CD4-positive, alpha-beta T cell treated with Interleukin-10 for 1 hour (primary cell): ENCODE measurements around the gene TBC1D16.
A peak's percentile ranks its signal among the peaks of the same experiment; 100 is the strongest.

Source experiments
- DNase-seq: peaks from one replicate; pipeline ENCODE4 v3.0.0-alpha.2; 2020

Gene TBC1D16

DNA sequence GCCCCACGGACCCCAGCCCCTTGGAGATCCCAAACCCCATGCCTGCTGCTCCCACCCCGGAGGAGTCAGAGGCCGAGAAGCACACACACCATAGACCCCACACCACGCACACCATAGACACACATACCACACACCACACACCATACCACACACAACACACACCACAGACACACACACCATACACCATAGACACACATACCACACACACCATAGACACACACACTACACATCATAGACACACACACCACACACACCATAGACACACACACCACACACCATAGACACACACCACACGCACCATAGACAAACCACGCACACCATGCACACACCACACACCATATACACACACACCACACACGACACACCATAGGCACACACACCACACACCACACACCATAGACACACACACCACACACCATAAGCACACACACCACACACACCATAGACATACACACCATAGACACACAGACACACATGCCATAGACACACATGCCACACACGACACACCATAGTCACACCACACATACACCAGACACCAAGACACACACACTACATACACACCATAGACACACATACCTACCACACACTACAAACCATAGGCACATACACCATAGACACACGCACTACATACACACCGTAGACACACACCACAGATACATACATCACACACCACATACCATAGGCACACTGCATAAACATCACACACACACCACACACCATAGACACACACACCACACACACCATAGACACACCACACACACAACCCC lies 11.3 kb downstream of the TBC1D16 start:
- DNase-seq = no peak

GRCh38 chr17:80023481-80024205 lies 12.0 kb downstream of the TBC1D16 start:
- no peak for DNase-seq

- no peak for DNase-seq
These were observed 14.1 kb downstream of the TBC1D16 start for GRCh38 chr17:80021600-80021999.

DNA sequence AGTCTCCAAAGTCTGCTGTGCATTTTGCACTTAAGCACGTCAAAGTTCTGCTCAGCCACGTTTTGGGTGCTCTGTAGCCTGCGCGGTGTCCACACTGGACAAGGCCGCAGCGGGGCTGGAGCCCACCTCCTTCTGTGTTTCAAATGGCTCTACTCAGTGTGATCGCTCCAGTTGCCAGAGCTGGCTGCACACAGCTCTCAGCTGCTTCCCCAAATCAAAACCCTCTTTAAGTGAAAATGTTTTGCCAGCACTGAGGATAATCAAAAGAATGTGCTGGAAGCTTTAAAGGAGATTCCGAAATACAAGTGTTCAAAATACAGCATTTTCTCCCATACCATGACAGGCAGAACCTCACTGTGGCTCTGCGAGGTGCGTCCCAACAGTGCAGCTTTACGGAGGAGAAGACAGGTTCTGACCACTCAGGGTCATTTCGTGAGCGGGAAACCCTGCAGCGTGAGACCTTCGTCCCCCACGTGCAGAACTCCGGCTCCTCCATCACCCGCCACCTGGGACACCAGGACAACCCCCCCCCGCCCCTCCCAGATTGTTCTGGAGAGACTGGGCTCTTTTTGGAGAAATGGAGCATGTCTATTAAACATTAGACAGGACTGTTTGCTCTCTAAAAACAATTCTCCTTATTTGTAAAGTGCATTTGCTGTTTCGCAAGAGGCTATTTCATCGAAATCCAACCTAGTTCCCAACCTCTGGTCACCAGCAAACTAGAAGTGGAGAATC lies 16.6 kb downstream of the TBC1D16 start:
- DNase-seq = no peak

GRCh38 chr17:80017226-80018010 lies 18.3 kb downstream of the TBC1D16 start:
- no peak for DNase-seq

DNA sequence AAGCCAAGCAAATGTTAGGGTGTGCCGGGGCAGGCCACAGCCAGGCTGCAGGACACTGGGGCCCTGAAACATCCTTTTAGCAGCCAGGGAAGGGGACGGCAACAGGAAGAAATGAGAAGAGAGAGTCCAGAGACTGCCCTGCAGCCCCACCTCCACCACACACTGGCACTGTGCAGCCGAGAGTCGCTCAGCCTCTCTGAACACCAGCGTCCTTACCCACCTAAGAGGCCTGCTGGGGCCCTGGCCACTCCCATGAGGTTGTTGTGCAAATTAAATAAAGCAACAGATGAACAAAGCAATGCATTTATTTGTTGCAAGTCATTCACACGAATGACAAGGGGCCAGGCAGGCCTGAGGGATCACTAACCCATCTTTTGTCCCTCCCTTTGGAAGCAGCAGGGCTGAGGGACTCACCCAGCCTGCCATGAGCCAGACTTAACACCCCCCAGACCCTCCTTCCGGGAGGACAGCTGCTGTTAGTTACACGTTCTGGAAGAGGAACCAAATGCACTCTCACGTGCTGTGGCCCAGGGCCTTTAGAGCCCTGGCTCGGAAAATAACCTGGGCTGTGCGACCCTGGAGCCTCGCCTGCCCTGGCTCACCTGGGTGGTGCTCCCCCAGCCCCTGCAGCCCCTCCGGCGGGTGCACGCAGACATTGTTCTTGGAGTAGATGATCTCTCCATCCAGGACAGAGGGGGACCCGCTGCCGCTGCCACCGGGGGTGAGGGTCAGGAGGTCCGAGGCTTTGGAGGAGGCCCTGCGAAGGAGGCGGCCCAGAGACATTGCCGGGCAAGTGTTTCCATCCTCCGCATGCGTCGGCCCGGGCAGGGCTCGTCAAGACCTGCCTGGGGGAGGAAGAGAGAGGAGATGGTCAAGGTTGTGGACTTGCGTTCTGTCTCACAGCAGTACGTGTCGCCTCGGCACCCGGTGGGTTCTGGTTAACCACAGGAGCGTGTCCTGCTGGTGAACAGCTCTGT lies 22.6 kb downstream of the TBC1D16 start:
- DNase-seq = no peak

- no peak for DNase-seq
These were observed 23.6 kb downstream of the TBC1D16 start for GRCh38 chr17:80011989-80012555.

- DNase-seq = no peak
These were observed 25.3 kb downstream of the TBC1D16 start for GRCh38 chr17:80010283-80010858.

DNA sequence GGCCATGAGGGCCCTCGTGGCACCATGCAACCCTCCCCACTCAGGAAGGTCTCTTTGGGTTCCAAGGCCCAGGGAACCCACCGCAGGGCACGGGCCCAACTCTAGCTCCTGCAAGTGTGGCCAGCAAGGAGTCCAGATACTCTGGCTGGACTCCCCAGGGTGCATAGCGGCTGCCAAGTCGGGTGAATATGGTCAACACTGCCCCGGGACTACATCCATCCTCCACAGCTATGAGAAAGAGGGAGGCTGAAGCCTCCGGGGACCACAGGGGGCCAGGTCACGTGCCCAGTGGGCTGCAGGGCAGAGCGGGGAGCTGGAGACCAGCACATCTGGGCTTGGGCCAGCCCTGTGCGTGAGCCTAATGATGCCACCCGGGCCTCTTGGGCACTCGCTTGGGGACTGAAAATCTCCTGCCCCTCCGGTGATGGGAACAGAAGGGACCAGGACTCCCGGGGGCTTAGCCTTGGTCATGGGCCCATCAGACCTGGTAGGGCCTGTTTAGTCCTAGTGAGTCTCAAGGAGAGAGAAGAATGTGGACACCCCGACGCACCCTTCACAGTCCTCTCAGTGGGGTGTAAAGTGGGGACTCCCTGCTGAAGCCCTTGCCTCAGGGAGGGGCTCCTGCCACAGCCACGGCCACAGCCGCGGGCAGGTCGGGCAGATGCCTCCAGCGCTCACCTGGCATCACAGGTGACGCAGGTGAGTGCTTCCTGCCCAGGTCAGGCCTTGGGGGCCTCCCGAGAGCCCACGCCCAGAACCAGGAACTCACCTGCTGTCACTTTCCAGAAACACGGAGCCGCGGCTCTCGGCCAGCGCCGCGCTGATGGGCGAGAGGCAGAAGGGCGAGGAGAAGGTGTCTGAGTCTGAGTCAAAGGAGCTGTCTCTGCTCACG lies 26.0 kb downstream of the TBC1D16 start:
- no peak for DNase-seq

DNA sequence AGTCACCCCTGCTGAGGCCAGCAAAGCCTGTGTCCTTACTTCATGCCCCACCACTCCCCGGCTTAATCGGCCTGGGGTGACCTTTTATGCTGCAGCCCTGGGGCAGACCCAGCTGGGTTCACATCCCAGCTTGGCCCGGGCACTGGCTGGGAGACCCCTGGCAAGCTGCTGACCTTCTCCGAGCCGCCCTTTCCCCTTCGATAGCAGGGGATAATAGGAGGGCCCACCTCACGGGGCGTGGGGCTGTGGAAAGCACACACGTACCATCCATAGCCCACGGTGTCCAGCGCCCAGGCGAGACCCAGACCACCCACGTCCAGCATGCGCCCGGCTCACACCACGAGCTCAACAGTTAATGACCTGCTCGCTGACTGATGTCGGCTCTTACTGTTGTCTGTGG lies 26.8 kb downstream of the TBC1D16 start:
- DNase-seq = no peak

DNA sequence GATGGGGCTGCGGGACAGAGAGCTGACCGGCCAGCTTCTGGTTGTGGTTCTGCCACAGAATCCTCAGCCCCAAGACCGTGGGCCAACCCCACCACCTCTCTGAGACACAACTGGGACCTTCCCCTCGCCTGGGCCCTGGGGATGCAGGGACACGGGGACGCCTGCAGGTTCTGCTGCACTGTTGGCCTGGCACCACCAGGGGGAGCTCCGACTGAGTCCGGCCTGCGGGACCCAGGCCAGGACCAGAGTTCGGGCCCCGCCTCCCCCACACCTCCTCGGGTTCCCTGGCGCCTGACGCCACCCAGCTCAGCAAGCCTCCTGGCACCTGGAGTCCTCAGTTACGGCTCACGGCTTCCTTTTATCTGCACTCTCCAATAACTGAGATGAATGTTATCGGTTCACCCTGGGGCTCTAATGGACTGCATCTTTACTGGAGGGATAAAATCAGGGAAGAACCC lies 27.3 kb downstream of the TBC1D16 start:
- peak; percentile 78 for DNase-seq

- no peak for DNase-seq
These were observed 27.7 kb downstream of the TBC1D16 start for GRCh38 chr17:80007939-80008338.

DNA sequence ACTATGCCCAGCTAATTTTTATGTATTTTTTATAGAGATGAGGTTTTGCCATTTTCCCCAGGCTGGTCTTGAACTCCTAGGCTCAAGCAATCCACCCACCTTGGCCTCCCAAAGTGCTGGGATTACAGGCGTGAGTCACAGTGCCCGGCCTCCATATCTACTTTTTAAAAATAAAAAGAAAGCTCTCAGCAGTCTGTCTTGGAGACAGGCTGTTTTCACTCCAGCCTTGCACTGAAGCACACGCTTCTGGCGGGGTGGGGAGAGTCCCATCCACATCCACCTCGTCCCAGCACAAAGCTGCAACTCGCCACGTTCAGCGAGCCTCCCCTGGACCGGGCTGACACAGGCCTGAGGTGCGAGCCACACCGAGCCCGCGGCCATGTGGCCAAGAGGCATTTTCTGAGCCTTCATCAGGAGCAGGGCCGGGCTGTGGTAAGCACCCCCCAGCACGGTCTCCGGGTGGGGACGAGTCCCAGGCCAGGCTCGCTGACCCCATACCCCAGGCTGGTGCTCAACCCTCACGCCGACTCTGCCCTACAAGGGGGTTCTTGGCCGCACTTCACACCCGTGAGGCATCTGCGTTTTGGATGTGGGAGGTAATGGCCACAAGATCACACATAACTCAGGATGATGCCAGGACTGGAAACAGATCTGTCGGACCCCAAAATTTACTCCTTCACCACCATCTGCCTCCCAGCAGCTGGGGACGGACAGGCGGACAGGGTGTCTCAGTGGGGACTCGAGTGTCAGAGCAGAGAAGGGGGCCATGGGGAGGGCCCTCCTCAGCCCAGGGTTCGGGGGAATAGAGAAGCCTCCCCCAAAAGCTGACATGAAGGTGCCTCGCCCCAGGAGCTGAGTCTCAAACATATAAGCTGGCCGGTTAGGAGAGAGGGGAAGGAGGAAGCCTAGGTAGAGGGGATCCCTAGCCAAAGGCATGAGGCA lies 28.6 kb downstream of the TBC1D16 start:
- DNase-seq = no peak

GRCh38 chr17:80006339-80006720 lies 29.3 kb downstream of the TBC1D16 start:
- no peak for DNase-seq

- DNase-seq = peak; percentile 72
These were observed 30.0 kb downstream of the TBC1D16 start for GRCh38 chr17:80005360-80006338.

GRCh38 chr17:80003969-80004368 lies 31.7 kb downstream of the TBC1D16 start:
- DNase-seq = no peak
